H1 (cell line): Measurements from ENCODE around the gene HK1. TPM values are rescaled to one million over a fixed set of nuclear protein-coding genes. Genes with fewer than 3 reads are reported as not detected.

Experiments
- BACH1 ChIP-seq: IDR thresholded peaks from 2 replicates; pipeline ENCODE4 v1.6.1; 2012; ENCODE audit warnings: low read length, improper control_type of control experiment
- CHD1 ChIP-seq: IDR thresholded peaks from 2 replicates; pipeline ENCODE4 v1.6.1; 2012; ENCODE audit warnings: low read depth, low read length, improper control_type of control experiment
- CHD7 ChIP-seq: fragments of 300-600 bp; sonication (generic); IDR thresholded peaks from 2 replicates; pipeline ENCODE4 v1.7.1; 2012; ENCODE audit warnings: low read length, moderate library complexity, mild to moderate bottlenecking, inconsistent platforms; ENCODE audit not compliant: insufficient replicate concordance
- KDM1A ChIP-seq: fragments of 200-600, 300-600 bp; sonication (generic); IDR thresholded peaks from 2 replicates; pipeline ENCODE4 v1.7.1; 2016; ENCODE audit warnings: mild to moderate bottlenecking, low read length, borderline replicate concordance
- MAX ChIP-seq: IDR thresholded peaks from 2 replicates; pipeline ENCODE4 v1.6.1; 2012; ENCODE audit warnings: inconsistent platforms
- NRF1 ChIP-seq: IDR thresholded peaks from 2 replicates; pipeline ENCODE4 v1.6.1; 2011; ENCODE audit warnings: mild to moderate bottlenecking, low read depth, low read length, improper control_type of control experiment
- RAD21 ChIP-seq, 2 experiments: IDR thresholded peaks in 1 of 2; conservative IDR thresholded peaks in 1 of 2; 2 replicates each; pipeline ENCODE4 v1.6.1; 2011; ENCODE audit warnings: low read depth in 2 of 2, low read length in 2 of 2, improper control_type of control experiment in 1 of 2, inconsistent platforms in 1 of 2, mild to moderate bottlenecking in 1 of 2, moderate library complexity in 1 of 2
- SAP30 ChIP-seq: fragments of 300-600 bp; sonication (generic); IDR thresholded peaks from 2 replicates; pipeline ENCODE4 v1.7.1; 2012; ENCODE audit warnings: low read length, moderate library complexity, mild to moderate bottlenecking, inconsistent platforms; ENCODE audit not compliant: insufficient read depth, insufficient replicate concordance
- YY1 ChIP-seq: IDR thresholded peaks from 2 replicates; pipeline ENCODE4 v1.6.1; 2011; ENCODE audit warnings: low read depth, mild to moderate bottlenecking, low read length
- ZNF274 ChIP-seq: IDR thresholded peaks from 2 replicates; pipeline ENCODE4 v1.7.0; 2012; ENCODE audit warnings: low read length, borderline replicate concordance; ENCODE audit errors: extremely low read depth
- polyA plus RNA-seq, 7 experiments: library from polyadenylated mRNA; depleted of rRNA in 3 of 7; stranded (reverse) in 5 of 7; unstranded in 2 of 7; fragments of >200 nt in 5 of 7; fragments of 200-250 nt in 2 of 7; gene quantifications; 1 replicate in 5 of 7; 2 replicates in 1 of 7; 4 replicates in 1 of 7; pipeline versions ENCODE4 v1.2.1 to v1.2.3, GENCODE V29; 2011 to 2013; ENCODE audit warnings: missing spikeins in 2 of 7, mixed read lengths in 2 of 7
- total RNA-seq: library from RNA; stranded (reverse); fragmentation: NEBNext Ultra II Directional; extraction: Animal tissue kit (Norgen Biotek cat#: 25700); gene quantifications from 2 replicates; pipeline ENCODE4 v1.2.1, GENCODE V29; 2021

The HK1 gene
- total and polyA plus RNA-seq, 2 of the 8 experiments (the other 6 are each of a cell fraction or from before 2014, with no cell fraction given) = 55.8 to 247 TPM

- TF ChIP-seq CHD7 (no peak), KDM1A (no peak), YY1 (no peak), CHD1 (no peak), MAX (no peak), RAD21 (IDR thresholded peaks at IDR 0.05 in 1 of 2, conservative IDR thresholded peaks at IDR 0.05 in 1 of 2; ENCODE audit: low read depth in 2 of 2, low read length in 2 of 2) (peak; percentile 99), BACH1 (no peak), NRF1 (no peak), ZNF274 (no peak), SAP30 (no peak)
Measured at GRCh38 chr10:69237528-69238159, 40.7 kb upstream of the HK1 start (continued).
